Measurements from ENCODE around the gene TIMP2.

Gene TIMP2

DNA sequence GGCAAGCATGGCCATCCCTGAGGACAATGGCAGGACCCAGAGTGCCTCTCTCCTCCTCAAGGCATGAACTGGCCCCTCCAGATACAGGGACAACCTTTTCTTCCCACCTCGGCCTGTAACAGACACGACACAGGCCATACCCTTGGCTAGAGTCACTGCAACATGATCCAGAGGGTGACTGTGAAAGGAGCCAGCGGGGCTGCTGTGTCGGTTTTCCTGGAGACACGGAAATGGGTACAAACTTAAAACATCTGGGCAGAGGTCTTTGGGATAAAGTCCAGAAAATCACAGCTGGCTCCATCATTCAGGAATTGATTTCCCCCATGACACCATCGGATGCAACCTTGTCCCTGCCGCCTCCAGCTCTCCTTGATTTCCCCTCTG is 27.5 kb downstream of the TIMP2 start:
- H4K20me1 ChIP-seq (ENCODE audit: insufficient read depth, low read length) = no peaks in the 10 kb centered on the region; the same call in 1 of the 2 replicates
- no peaks in the 10 kb centered on the region for H3K4me1 ChIP-seq (ENCODE audit: insufficient read depth, low read length)
- H3K4me2 ChIP-seq (ENCODE audit: insufficient read depth, low read length) = no peak overlapping the region

DNA sequence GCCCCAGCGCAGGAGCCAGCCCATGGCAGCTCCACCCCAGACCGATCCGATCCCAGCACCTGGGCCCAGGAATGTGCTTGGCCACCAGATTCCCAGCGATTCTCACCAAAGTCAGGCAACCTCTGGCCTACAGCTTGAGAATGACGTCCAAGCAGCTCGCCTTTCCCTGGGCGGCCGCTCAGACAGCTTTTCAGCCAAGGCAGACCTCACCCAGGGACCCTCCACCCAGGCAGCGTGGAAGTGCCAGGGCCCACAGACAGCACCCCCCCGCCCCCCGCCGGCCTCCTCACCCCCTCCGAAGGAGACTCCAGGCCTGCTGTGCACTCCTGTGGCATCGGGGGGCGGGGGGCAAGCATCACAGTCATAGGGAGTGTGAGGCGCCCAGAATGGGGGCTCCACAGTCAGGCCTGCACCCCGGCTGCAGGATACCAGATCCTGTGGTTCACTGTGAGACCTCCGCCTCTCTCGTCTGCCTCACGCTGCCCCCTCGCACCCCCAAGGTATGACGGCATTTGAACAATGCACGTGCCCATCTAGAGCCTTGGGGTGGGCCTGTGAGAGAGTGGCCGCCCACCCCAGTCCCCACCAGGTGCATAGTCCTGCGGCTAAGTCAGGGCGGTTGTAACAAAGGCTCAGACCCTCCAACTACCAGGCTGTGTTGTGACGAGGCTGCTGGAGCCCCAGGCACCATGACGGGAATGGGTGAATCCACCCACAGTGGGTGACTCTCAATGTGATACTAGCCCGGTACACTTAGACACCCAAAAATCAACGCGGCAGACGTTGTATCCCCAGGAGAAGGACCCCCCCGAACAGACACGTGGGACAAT is 28.1 kb downstream of the TIMP2 start:
- Histone ChIP-seq H3K27ac (ENCODE audit: low read length) (no peak overlapping the region), H3K36me3 (ENCODE audit: insufficient read depth, low read length) (no peaks in the 10 kb centered on the region), H4K20me1 (ENCODE audit: insufficient read depth, low read length) (no peaks in the 10 kb centered on the region; the same call in 1 of the 2 replicates), H3K4me1 (ENCODE audit: insufficient read depth, low read length) (no peaks in the 10 kb centered on the region), H3K27me3 (ENCODE audit: insufficient read depth, low read length, poor library complexity) (no peaks in the 10 kb centered on the region), H3K4me2 (ENCODE audit: insufficient read depth, low read length) (no peak overlapping the region), H3K4me3 (ENCODE audit: low read depth in 1 of 2, low read length in 2 of 2) (no peak overlapping the region), H3K9me3 (ENCODE audit: insufficient read depth, low read length, severe bottlenecking) (no peaks in the 10 kb centered on the region), H3K9ac (ENCODE audit: low read depth, low read length) (no peak overlapping the region), H3K79me2 (ENCODE audit: insufficient read depth, low read length) (no peaks in the 10 kb centered on the region), H2AFZ (ENCODE audit: low read depth, low read length) (no peak overlapping the region)
- ATAC-seq (ENCODE audit: insufficient read depth, low read depth) (no peak), DNase-seq (no peak)
- TF ChIP-seq, protein P1, sequence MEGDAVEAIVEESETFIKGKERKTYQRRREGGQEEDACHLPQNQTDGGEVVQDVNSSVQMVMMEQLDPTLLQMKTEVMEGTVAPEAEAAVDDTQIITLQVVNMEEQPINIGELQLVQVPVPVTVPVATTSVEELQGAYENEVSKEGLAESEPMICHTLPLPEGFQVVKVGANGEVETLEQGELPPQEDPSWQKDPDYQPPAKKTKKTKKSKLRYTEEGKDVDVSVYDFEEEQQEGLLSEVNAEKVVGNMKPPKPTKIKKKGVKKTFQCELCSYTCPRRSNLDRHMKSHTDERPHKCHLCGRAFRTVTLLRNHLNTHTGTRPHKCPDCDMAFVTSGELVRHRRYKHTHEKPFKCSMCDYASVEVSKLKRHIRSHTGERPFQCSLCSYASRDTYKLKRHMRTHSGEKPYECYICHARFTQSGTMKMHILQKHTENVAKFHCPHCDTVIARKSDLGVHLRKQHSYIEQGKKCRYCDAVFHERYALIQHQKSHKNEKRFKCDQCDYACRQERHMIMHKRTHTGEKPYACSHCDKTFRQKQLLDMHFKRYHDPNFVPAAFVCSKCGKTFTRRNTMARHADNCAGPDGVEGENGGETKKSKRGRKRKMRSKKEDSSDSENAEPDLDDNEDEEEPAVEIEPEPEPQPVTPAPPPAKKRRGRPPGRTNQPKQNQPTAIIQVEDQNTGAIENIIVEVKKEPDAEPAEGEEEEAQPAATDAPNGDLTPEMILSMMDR (IDR thresholded peaks at IDR 0.05; ENCODE audit: borderline replicate concordance, extremely low read depth, low read length, poor library complexity, severe bottlenecking) = no peak
- no peak for TF ChIP-seq EZH2 (IDR thresholded peaks at IDR 0.05; ENCODE audit: borderline replicate concordance, low read depth, low read length, severe bottlenecking)

More for the DNA sequence above, 27.5 kb downstream of the TIMP2 start:
- H3K79me2 ChIP-seq (ENCODE audit: insufficient read depth, low read length) = no peaks in the 10 kb centered on the region
- no peaks in the 10 kb centered on the region for H3K9me3 ChIP-seq (ENCODE audit: insufficient read depth, low read length, severe bottlenecking)
- no peaks in the 10 kb centered on the region for H3K27me3 ChIP-seq (ENCODE audit: insufficient read depth, low read length, poor library complexity)
- no peak for TF ChIP-seq EZH2 (IDR thresholded peaks at IDR 0.05; ENCODE audit: borderline replicate concordance, low read depth, low read length, severe bottlenecking)
- TF ChIP-seq, protein P1 (IDR thresholded peaks at IDR 0.05; ENCODE audit: borderline replicate concordance, extremely low read depth, low read length, poor library complexity, severe bottlenecking) = no peak
- no peak overlapping the region for H3K27ac ChIP-seq (ENCODE audit: low read length)
- H2AFZ ChIP-seq (ENCODE audit: low read depth, low read length) = no peak overlapping the region
- no peak overlapping the region for H3K9ac ChIP-seq (ENCODE audit: low read depth, low read length)
- no peaks in the 10 kb centered on the region for H3K36me3 ChIP-seq (ENCODE audit: insufficient read depth, low read length)
- ATAC-seq (ENCODE audit: insufficient read depth, low read depth) (no peak), DNase-seq (no peak)
- H3K4me3 ChIP-seq (ENCODE audit: low read depth in 1 of 2, low read length in 2 of 2) = no peak overlapping the region

DNA sequence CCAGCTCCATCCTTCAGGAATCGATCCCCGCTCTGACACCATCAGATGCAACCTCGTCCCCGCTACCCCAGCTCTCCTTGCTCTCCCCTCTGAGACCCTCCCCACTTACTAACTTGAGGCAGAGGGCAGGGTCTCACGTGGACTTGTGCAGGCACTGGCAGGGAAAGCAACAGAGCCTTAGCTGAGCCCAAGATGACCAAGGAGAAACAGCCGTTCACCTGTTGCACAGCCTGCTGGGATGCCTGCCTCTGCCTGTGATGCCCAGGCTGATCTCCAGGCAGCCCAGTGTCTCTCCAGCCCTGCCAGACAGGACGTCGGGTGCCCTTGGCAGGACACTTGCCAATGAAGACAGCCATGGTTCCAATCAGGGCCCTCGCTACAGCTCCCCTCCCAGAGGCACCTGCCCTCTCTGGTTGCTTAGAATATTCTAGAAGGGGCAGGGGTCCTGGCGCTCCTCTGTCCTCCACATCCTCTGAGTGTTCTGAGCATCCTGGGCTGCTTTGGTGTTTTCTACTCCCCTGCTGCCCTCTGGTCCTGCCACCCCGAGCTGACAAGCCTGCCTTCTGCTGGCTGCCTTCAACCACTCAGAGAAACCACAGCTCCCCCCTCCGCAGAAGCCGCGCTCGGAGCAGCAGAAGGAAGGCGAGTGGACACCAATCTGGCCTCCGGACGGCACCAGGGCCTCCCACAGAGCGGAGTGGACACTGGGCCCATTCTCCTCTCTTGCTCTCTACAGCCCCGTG is 28.9 kb downstream of the TIMP2 start:
- H3K9me3 ChIP-seq (ENCODE audit: insufficient read depth, low read length, severe bottlenecking) = no peaks in the 10 kb centered on the region
- H3K79me2 ChIP-seq (ENCODE audit: insufficient read depth, low read length) = no peaks in the 10 kb centered on the region
- no peak for ATAC-seq (ENCODE audit: insufficient read depth, low read depth)
- TF ChIP-seq EZH2 (IDR thresholded peaks at IDR 0.05; ENCODE audit: borderline replicate concordance, low read depth, low read length, severe bottlenecking) = no peak
- TF ChIP-seq, protein P1 (IDR thresholded peaks at IDR 0.05; ENCODE audit: borderline replicate concordance, extremely low read depth, low read length, poor library complexity, severe bottlenecking) = no peak
- no peak overlapping the region for H2AFZ ChIP-seq (ENCODE audit: low read depth, low read length)
- no peak overlapping the region for H3K9ac ChIP-seq (ENCODE audit: low read depth, low read length)
- no peak overlapping the region for H3K27ac ChIP-seq (ENCODE audit: low read length)
- H3K27me3 ChIP-seq (ENCODE audit: insufficient read depth, low read length, poor library complexity) = no peaks in the 10 kb centered on the region
- no peak overlapping the region for H3K4me3 ChIP-seq (ENCODE audit: low read depth in 1 of 2, low read length in 2 of 2)
- H3K36me3 ChIP-seq (ENCODE audit: insufficient read depth, low read length) = no peaks in the 10 kb centered on the region
- no peaks in the 10 kb centered on the region for H3K4me1 ChIP-seq (ENCODE audit: insufficient read depth, low read length)
- no peak for DNase-seq
- H4K20me1 ChIP-seq (ENCODE audit: insufficient read depth, low read length) = no peaks in the 10 kb centered on the region; the same call in 1 of the 2 replicates
- H3K4me2 ChIP-seq (ENCODE audit: insufficient read depth, low read length) = no peak overlapping the region

All from DND-41 (cell line).